WTC11 (cell line): Measurements from ENCODE around the gene C4BPA.

ENCODE experiments used
- CDX4 ChIP-seq: fragments of 250-450 bp; sonication (Bioruptor Pico); IDR thresholded peaks from 2 replicates; pipeline ENCODE4 v1.9.0; 2021; ENCODE audit warnings: moderate library complexity, mild to moderate bottlenecking, inconsistent platforms, borderline replicate concordance
- CREB1 ChIP-seq: sonication (generic); formaldehyde crosslinking; IDR thresholded peaks from 2 replicates; pipeline ENCODE4 v1.8.0; 2023; ENCODE audit warnings: mild to moderate bottlenecking, missing genetic modification reagents
- CTCF ChIP-seq: fragments of 200-600 bp; IDR thresholded peaks from 2 replicates; pipeline ENCODE4 v1.8.0; 2022; ENCODE audit warnings: antibody characterized with exemption

DNA sequence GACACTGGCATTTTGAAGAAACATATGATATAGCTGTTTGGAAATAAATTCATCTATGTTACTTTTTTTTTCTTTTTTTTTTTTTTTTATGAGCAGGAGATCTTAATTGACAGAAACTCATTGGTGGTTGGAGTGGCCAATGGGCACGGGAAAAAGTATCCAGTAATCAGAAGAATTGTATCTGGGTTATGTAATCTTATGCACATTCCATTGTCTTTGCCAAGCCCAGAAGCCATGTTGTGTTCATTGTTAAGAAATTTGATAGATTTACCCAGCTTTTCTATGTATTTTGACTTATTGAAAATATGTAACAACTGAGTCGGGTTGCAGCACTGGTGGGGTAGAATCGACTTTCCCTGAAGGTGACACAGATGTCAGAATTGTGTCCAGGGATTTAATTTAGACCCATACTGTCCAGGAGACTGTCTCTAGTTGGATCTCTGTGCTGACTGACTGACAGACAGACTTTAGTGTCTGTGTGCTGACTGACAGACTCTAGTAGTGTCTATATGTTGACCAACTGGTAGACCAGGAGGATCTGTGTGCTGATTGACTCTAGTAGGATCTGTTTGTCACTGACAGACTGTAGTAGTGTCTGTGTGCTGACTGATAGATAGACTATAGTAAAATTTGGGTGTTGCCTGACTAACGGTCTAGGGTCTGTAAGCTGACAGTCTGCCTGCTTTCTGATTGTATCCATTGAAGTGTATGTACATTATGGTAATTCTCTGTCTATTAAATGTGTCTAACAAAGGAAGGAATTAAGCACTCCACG is 27.7 kb upstream of the C4BPA start:
- no peak for TF ChIP-seq CDX4 (CRISPR knock-in tag)
- no peak for TF ChIP-seq CTCF
- TF ChIP-seq CREB1 (CRISPR knock-in tag): no peak
